ENCODE results near the gene GNG3. TPM values are rescaled to one million over a fixed set of nuclear protein-coding genes. Genes with fewer than 3 reads are reported as not detected.
"Not testable (repeated sequence)": the region's sequence is repeated elsewhere in the genome, so short reads cannot be mapped to it uniquely, and the experiment has no call there.

The GNG3 gene
- total RNA-seq, 1 experiment from 2014 or later = not detected

- BruUV-seq (replicated peaks) = no TSS peak
- Mint-ChIP-seq H3K4me1 (ENCODE audit: low read depth, unreplicated experiment) (no peaks in the 10 kb centered on the region), H3K27me3 (ENCODE audit: unreplicated experiment) (no peaks in the 10 kb centered on the region), H3K36me3 (ENCODE audit: insufficient read depth, unreplicated experiment) (peaks cover 46% of the 10 kb centered on the region), H3K27ac (ENCODE audit: unreplicated experiment) (no peak overlapping the region), H3K4me3 (ENCODE audit: low read depth, unreplicated experiment) (no peak overlapping the region), H3K9me3 (ENCODE audit: low read depth, unreplicated experiment) (no peaks in the 10 kb centered on the region)
- peak; percentile 75 for TF ChIP-seq CTCF (IDR thresholded peaks at IDR 0.05; ENCODE audit: unreplicated experiment)
- peak; percentile 73 for DNase-seq
- CTCF ChIA-PET = interaction anchor here (0.6 to 1.2 kb wide), 5 partner anchors 7 to 348 kb away, joined by 3 to 4 read pairs (median 3); partner anchors contain the start of genes CSKMT, LBHD1 and UQCC3
- intact Hi-C loops (cut with micrococcal nuclease; ENCODE audit: unreplicated experiment) = no loop called here
Measured at GRCh38 chr11:62694455-62695167, 12.9 kb upstream of the GNG3 start.

GRCh38 chr11:62702246-62702645 is 5.2 kb upstream of the GNG3 start:
- no peak for DNase-seq
- Mint-ChIP-seq H3K4me3 (ENCODE audit: low read depth, unreplicated experiment) (no peak overlapping the region), H3K36me3 (ENCODE audit: insufficient read depth, unreplicated experiment) (peaks cover 54% of the 10 kb centered on the region), H3K27me3 (ENCODE audit: unreplicated experiment) (no peaks in the 10 kb centered on the region), H3K9me3 (ENCODE audit: low read depth, unreplicated experiment) (no peaks in the 10 kb centered on the region), H3K4me1 (ENCODE audit: low read depth, unreplicated experiment) (peaks cover 13% of the 10 kb centered on the region), H3K27ac (ENCODE audit: unreplicated experiment) (no peak overlapping the region)
- BruUV-seq (replicated peaks) = no TSS peak
- CTCF ChIA-PET = interaction anchor here (0.7 kb wide), 2 partner anchors 8 to 29 kb away, joined by 3 to 6 read pairs; no protein-coding TSS in a partner anchor
- no peak for TF ChIP-seq CTCF (IDR thresholded peaks at IDR 0.05; ENCODE audit: unreplicated experiment)
- intact Hi-C loops (cut with micrococcal nuclease; ENCODE audit: unreplicated experiment) = no loop called here

GRCh38 chr11:62703921-62704320 is 3.6 kb upstream of the GNG3 start:
- intact Hi-C loops (cut with micrococcal nuclease; ENCODE audit: unreplicated experiment); H3K27me3 Mint-ChIP-seq (ENCODE audit: unreplicated experiment); H3K4me3 Mint-ChIP-seq (ENCODE audit: low read depth, unreplicated experiment); BruUV-seq (replicated peaks); DNase-seq; H3K27ac Mint-ChIP-seq (ENCODE audit: unreplicated experiment); H3K9me3 Mint-ChIP-seq (ENCODE audit: low read depth, unreplicated experiment): not testable (repeated sequence)
- H3K4me1 Mint-ChIP-seq (ENCODE audit: low read depth, unreplicated experiment) = peaks cover 19% of the 10 kb centered on the region
- CTCF ChIA-PET = interaction anchor here (0.7 kb wide), 1 partner anchor 112 kb away, joined by 3 read pairs; no protein-coding TSS in a partner anchor
- H3K36me3 Mint-ChIP-seq (ENCODE audit: insufficient read depth, unreplicated experiment) = peaks cover 61% of the 10 kb centered on the region

- H3K4me1 Mint-ChIP-seq (ENCODE audit: low read depth, unreplicated experiment) = peaks cover 24% of the 10 kb centered on the region
- peaks cover 71% of the 10 kb centered on the region for H3K36me3 Mint-ChIP-seq (ENCODE audit: insufficient read depth, unreplicated experiment)
- peak; percentile 29 for DNase-seq
- no peak for TF ChIP-seq CTCF (IDR thresholded peaks at IDR 0.05; ENCODE audit: unreplicated experiment)
- intact Hi-C loops (cut with micrococcal nuclease; ENCODE audit: unreplicated experiment) = no loop called here
- no TSS peak for BruUV-seq (replicated peaks)
- H3K27ac Mint-ChIP-seq (ENCODE audit: unreplicated experiment) = peak overlapping the region; percentile 86
- CTCF ChIA-PET = interaction anchor here (1.3 kb wide), 1 partner anchor 114 kb away, joined by 4 read pairs; the partner anchor contains the start of gene TUT1
- H3K9me3 Mint-ChIP-seq (ENCODE audit: low read depth, unreplicated experiment) = no peaks in the 10 kb centered on the region
- peak overlapping the region; percentile 98 for H3K4me3 Mint-ChIP-seq (ENCODE audit: low read depth, unreplicated experiment)
- no peaks in the 10 kb centered on the region for H3K27me3 Mint-ChIP-seq (ENCODE audit: unreplicated experiment)
Measured at GRCh38 chr11:62705413-62705812, 2.1 kb upstream of the GNG3 start.

All from Calu3 (cell line).